ENCODE measurements around the gene TOMM34. TPM values are rescaled to one million over a fixed set of nuclear protein-coding genes. Genes with fewer than 3 reads are reported as not detected.

TOMM34 gene
- total RNA-seq, 2 donors from 2014 or later: 9.1 to 9.2 TPM

DNA sequence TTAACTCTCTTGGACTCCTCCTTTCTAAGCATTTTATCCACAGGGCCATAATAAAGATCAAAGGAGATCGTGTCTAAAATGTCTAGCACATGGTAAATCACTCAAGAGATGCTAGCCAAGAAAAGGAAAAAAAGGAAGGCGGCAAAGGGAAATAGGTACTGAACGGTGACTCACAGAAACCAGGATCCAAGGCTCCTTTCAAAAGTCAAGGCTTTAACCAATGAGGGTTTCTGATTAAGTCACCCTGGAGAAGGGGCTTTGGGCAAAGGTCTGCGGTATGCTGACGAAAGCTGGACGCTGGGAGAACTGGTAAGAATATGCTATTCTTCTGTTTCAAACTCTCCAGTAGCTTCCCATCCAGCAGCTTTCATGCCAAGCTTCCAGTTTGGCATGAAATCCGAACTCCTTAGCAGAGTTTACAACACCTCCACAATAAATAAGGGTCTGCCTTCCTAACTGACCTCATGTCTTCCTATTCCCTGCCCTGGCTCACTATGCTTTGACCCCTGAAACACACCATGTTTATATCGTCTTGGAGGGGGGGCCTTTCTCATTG lies 1.0 kb downstream of the TOMM34 start:
- H3K9me3 ChIP-seq (ENCODE audit: control insufficient read depth, low read length, poor library complexity, severe bottlenecking): no peaks in the 10 kb centered on the region
- Mint-ChIP-seq H3K4me3 (peak overlapping the region; percentile 100), H3K27ac (peak overlapping the region; percentile 95), H3K36me3 (ENCODE audit: low read depth) (peaks cover 3% of the 10 kb centered on the region), H3K27me3 (no peaks in the 10 kb centered on the region), H3K4me1 (peaks cover 40% of the 10 kb centered on the region)
- ATAC-seq (no peak), DNase-seq (no peak)

DNA sequence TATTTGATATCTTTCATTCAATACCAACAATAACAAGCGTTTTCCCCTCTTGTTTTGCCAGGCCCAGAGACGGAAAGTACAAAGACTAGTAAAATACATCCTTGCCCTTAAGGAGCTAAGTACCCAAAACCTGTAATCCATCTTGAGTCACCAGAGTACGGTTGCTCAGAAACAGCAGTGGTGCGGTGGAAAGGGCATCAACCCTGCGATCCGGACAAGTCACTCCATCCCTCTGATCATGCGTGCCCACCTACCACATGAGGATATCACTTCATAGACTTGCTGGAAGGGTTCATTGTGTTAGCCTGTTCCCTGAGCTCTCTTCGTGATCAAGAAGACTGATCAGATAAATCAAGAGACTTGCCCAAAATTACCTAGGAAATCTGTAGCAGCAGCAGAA lies 1.9 kb downstream of the TOMM34 start:
- Mint-ChIP-seq H3K36me3 (ENCODE audit: low read depth) (peaks cover 12% of the 10 kb centered on the region), H3K27ac (peak overlapping the region; percentile 4), H3K4me3 (peak overlapping the region; percentile 100), H3K27me3 (no peaks in the 10 kb centered on the region), H3K4me1 (peaks cover 45% of the 10 kb centered on the region)
- ATAC-seq (no peak), DNase-seq (no peak)
- H3K9me3 ChIP-seq (ENCODE audit: control insufficient read depth, low read length, poor library complexity, severe bottlenecking): no peaks in the 10 kb centered on the region

DNA sequence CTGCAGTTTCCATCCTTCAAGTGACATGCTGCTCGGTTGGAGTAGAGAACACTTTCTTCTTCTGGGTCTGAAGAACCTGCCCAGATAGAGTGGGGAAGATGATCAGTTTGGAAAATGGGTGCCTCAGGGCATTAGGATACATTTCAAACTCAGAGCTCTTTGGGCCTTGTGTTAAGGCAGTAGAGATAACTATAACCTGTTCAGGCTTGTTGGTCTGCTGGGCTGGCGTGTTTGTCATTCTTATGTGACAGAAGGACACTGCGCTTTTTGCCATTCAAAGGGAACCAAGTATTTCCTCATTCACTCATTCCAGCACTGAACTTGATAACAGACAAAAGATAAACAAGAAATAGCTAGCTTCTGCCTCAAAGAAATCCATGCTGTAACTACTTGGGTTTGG lies 3.8 kb downstream of the TOMM34 start:
- Mint-ChIP-seq H3K4me1 (peaks cover 52% of the 10 kb centered on the region), H3K4me3 (no peak overlapping the region), H3K36me3 (ENCODE audit: low read depth) (peaks cover 16% of the 10 kb centered on the region), H3K27ac (peak overlapping the region; percentile 4), H3K27me3 (no peaks in the 10 kb centered on the region)
- DNase-seq (no peak), ATAC-seq (no peak)
- H3K9me3 ChIP-seq (ENCODE audit: control insufficient read depth, low read length, poor library complexity, severe bottlenecking): no peaks in the 10 kb centered on the region

DNA sequence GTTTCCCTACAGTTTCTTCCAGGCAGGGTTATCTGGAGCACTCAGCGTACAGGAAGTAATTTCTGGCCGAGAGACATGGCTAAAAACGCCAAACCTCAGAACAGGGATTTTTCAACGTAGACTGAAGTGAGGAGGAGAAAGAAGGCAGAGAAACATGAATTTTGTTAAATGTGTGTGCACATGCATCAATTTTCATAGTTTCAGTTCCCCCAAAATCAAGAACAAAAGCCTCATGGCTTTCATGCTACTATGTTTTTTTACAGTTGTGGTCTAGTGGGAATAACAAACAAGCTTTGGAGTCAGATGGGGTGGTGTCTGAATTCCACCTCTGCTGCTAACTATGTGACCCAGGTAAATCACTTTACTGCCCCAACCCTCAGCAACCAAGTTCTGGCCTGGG lies 4.9 kb downstream of the TOMM34 start:
- no peak for ATAC-seq
- Mint-ChIP-seq H3K36me3 (ENCODE audit: low read depth) (peaks cover 17% of the 10 kb centered on the region), H3K4me1 (peaks cover 48% of the 10 kb centered on the region), H3K27me3 (no peaks in the 10 kb centered on the region), H3K4me3 (no peak overlapping the region), H3K27ac (no peak overlapping the region)
- no peak for DNase-seq
- H3K9me3 ChIP-seq (ENCODE audit: control insufficient read depth, low read length, poor library complexity, severe bottlenecking): no peaks in the 10 kb centered on the region

DNA sequence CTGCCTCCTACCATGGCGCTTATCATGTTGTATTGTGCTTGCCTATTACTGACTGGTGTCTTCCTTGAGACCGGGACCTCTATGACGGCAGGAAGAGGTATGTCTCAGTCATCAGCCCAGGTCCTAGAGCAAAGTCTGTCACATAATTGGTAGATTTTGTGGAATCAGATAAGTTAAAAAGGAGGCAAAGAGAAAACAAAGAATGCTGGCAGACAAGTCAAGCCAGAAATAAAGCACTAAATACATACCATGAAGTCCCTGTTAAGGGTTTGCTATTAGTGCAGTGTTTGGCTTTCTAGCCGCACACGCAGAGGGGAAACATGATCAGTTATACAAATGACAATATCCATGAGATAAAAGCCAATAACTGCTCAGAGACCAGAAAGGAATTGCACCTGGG lies 6.0 kb downstream of the TOMM34 start:
- H3K36me3 Mint-ChIP-seq (ENCODE audit: low read depth): peaks cover 20% of the 10 kb centered on the region
- ATAC-seq (no peak), DNase-seq (no peak)
- no peaks in the 10 kb centered on the region for H3K27me3 Mint-ChIP-seq
- H3K4me3 Mint-ChIP-seq: no peak overlapping the region
- peaks cover 45% of the 10 kb centered on the region for H3K4me1 Mint-ChIP-seq
- no peaks in the 10 kb centered on the region for H3K9me3 ChIP-seq (ENCODE audit: control insufficient read depth, low read length, poor library complexity, severe bottlenecking)
- H3K27ac Mint-ChIP-seq: peak overlapping the region; percentile 89

DNA sequence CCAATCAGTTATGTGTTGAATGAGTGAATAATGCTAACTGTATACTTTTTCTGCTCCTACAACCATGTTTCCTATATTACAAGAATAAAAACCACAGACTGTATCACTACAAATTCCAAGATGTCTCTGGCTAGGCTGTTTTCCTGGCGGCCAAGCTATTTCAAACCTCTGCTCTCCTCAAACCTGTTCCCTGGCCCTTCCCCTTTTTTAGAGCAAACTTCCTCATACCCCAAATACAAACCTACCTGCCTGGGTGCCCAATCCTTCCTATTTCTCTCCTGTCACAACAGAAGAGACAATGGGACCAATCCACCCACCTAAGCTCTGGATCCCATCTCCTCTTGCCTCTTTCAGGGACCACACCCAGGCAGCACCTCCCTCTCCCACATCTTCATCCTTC lies 7.5 kb downstream of the TOMM34 start:
- ATAC-seq: no peak
- Mint-ChIP-seq H3K27ac (peak overlapping the region; percentile 89), H3K4me1 (peaks cover 32% of the 10 kb centered on the region), H3K27me3 (no peaks in the 10 kb centered on the region), H3K36me3 (ENCODE audit: low read depth) (peaks cover 20% of the 10 kb centered on the region), H3K4me3 (no peak overlapping the region)
- no peak for DNase-seq
- H3K9me3 ChIP-seq (ENCODE audit: control insufficient read depth, low read length, poor library complexity, severe bottlenecking): no peaks in the 10 kb centered on the region

DNA sequence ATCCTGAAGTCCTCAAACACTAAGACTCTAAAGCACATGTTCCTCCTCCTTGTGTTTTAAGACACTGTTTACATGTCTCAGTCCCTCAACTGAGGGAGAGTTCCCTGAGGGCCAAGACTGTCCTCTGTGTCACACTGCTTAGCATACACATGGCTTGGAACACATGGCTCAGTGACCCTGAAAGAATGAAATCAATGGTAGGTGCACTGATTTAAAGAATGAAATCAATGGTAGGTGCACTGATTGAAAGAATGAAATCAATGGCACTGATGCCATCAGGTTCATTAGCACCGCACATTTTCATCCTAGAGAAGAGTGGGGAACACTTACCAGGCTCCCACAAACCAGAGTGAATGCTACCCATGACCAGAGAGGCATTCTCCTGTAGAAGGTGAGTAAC lies 9.8 kb downstream of the TOMM34 start:
- ATAC-seq: no peak
- H3K27me3 Mint-ChIP-seq: no peaks in the 10 kb centered on the region
- DNase-seq: no peak
- H3K27ac Mint-ChIP-seq: peak overlapping the region; percentile 47
- peaks cover 28% of the 10 kb centered on the region for H3K4me1 Mint-ChIP-seq
- H3K4me3 Mint-ChIP-seq: peak overlapping the region; percentile 31
- H3K9me3 ChIP-seq (ENCODE audit: control insufficient read depth, low read length, poor library complexity, severe bottlenecking): no peaks in the 10 kb centered on the region
- H3K36me3 Mint-ChIP-seq (ENCODE audit: low read depth): peaks cover 20% of the 10 kb centered on the region

DNA sequence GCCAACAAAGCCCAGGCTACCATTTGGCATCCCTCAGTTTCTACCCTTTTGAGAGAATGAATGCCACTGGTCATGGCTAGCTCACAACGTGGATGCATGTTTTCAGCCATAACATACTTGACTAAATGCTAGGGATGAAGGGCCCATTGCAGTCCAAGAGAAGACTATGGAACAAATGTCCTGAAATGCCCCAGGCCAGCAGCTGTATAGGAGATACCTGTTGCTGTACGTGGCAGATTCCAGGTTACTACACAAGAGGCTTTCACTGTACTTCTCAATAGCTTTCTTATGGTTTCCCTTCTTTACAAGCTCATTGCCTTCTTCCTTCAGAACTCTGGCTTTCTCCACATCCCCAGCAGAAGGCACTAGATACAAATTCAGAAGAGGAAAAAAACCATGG lies 11.7 kb downstream of the TOMM34 start:
- ATAC-seq (no peak), DNase-seq (no peak)
- peaks cover 19% of the 10 kb centered on the region for H3K4me1 Mint-ChIP-seq
- H3K27ac Mint-ChIP-seq: no peak overlapping the region
- H3K27me3 Mint-ChIP-seq: no peaks in the 10 kb centered on the region
- no peaks in the 10 kb centered on the region for H3K9me3 ChIP-seq (ENCODE audit: control insufficient read depth, low read length, poor library complexity, severe bottlenecking)
- no peak overlapping the region for H3K4me3 Mint-ChIP-seq
- H3K36me3 Mint-ChIP-seq (ENCODE audit: low read depth): peaks cover 17% of the 10 kb centered on the region

DNA sequence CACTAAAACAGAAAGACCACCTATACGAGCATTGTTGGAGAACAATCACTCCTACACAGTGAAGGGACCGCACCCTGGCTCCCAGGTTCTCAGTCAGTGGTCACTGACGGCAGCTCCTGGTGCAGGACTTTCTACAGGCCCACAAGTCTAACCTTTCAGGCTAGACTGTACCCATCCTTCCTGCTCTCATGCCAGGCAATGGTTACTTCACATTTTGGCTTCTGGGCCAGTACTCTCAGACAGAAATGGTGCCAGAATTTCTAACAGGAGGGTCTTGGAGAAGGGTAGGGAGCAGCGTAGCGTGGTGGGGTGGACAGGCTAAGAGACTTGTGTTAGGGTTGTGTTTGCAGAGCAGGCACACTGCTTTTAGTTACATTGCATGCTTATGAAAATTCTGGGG lies 12.1 kb downstream of the TOMM34 start:
- Mint-ChIP-seq H3K36me3 (ENCODE audit: low read depth) (peaks cover 14% of the 10 kb centered on the region), H3K4me3 (no peak overlapping the region), H3K27me3 (no peaks in the 10 kb centered on the region), H3K4me1 (peaks cover 15% of the 10 kb centered on the region), H3K27ac (no peak overlapping the region)
- no peak for DNase-seq
- no peak for ATAC-seq
- no peaks in the 10 kb centered on the region for H3K9me3 ChIP-seq (ENCODE audit: control insufficient read depth, low read length, poor library complexity, severe bottlenecking)

DNA sequence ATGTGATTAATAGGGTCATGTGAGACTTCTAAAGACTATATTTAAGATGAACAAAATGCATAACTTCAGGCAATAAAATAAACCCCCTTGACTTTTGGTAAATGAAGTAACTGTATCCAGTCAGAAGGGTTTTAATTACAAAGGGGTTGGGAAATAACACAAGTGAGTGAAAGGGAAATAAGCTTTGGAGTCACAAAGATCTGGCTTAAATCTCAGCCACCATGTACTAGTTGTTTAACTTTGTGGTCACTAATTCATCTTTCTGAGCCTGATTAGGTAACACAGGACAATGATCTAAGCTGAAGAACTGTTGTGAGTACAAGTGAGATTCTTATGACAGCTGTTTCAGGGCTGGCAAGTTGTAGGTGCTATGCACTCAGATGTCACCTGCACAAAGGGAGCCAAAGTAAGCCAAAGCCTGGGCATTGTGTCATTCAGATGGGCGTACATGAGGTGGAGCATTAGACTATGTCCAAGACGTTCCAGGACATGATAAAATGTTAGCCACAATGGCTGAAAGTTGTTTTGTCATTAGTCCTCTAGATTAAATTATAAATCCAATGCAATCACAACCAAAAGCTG lies 13.8 kb downstream of the TOMM34 start:
- H3K4me3 Mint-ChIP-seq: no peak overlapping the region
- H3K27ac Mint-ChIP-seq: peak overlapping the region; percentile 70
- H3K27me3 Mint-ChIP-seq: no peaks in the 10 kb centered on the region
- H3K4me1 Mint-ChIP-seq: peaks cover 12% of the 10 kb centered on the region
- DNase-seq (no peak), ATAC-seq (no peak)
- no peaks in the 10 kb centered on the region for H3K9me3 ChIP-seq (ENCODE audit: control insufficient read depth, low read length, poor library complexity, severe bottlenecking)
- H3K36me3 Mint-ChIP-seq (ENCODE audit: low read depth): peaks cover 16% of the 10 kb centered on the region

DNA sequence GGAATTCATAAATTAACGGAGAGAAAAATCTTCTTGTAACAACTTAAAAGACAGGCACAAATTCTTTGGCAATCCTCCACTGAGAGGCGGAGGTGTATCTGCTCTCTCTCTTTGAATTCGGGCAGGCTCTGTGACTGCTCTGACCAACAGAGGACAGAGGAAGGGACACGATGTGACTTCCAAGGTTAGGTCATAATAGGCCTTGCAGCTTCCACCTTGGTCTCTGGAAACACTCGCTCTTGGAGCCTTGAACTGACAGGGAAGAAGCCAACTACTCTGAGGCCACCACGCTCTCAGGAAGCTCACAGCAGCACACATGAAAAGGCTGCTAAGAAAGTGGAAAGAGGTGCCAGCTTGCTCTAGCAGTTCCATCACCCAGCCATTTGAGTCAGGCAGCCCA lies 14.9 kb downstream of the TOMM34 start:
- Mint-ChIP-seq H3K27me3 (no peaks in the 10 kb centered on the region), H3K27ac (peak overlapping the region; percentile 67), H3K4me3 (no peak overlapping the region), H3K36me3 (ENCODE audit: low read depth) (peaks cover 19% of the 10 kb centered on the region), H3K4me1 (peaks cover 16% of the 10 kb centered on the region)
- DNase-seq (no peak), ATAC-seq (no peak)
- H3K9me3 ChIP-seq (ENCODE audit: control insufficient read depth, low read length, poor library complexity, severe bottlenecking): no peaks in the 10 kb centered on the region

DNA sequence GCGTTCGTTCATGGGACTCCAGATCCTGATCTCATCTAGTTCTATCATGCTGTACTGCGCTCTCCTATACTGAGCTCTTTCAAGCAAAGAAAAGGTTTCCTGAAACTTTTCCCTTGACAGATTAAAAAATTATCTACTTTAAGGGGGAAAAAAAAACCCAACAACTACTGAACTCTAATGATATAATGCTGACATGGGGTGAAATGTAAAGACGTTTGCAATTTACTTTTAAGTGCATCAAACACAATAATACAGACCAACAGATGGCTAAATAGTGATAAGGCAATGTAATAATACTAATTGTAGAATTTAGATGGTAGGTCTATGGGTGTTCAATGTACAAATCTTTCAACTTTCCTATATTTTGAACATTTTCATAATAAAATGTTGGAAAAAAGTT lies 16.4 kb downstream of the TOMM34 start:
- H3K4me1 Mint-ChIP-seq: peaks cover 16% of the 10 kb centered on the region
- peaks cover 18% of the 10 kb centered on the region for H3K36me3 Mint-ChIP-seq (ENCODE audit: low read depth)
- DNase-seq (no peak), ATAC-seq (no peak)
- H3K9me3 ChIP-seq (ENCODE audit: control insufficient read depth, low read length, poor library complexity, severe bottlenecking): no peaks in the 10 kb centered on the region
- no peaks in the 10 kb centered on the region for H3K27me3 Mint-ChIP-seq
- no peak overlapping the region for H3K4me3 Mint-ChIP-seq
- no peak overlapping the region for H3K27ac Mint-ChIP-seq

DNA sequence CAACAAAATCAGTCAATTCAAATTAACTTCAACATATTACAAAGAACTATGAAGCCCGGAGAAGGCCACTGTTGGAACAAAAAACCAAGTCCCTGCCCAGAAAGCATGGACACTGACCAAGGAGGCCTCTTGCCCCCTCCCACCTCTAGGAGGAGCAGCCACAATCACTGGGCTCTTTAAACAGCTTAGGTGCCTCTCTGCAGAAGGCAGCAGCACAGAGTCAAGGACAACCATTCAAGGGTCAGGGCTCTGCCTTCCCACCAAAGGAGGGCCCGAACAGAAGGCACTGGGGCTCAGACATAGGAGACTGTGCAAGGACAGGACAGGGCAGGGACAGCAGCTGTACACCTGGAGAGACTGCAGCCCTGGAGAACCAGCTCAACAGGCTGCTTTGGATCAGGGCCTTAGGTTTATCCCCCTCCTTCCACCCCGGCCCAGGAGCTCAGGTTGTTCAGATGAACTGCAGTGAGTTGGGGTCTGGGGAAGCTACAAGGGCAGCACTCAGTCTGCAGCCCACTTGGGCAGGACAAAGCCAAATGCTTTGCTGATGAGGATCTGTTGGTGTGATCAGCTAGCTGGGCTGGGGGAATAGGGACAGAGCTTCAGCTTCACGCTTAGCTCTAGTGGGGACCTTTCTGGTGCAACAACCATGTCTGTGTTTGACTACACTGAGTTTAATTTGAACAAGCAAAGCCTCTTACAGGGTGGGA lies 17.8 kb downstream of the TOMM34 start:
- Mint-ChIP-seq H3K27me3 (no peaks in the 10 kb centered on the region), H3K4me1 (peaks cover 16% of the 10 kb centered on the region), H3K36me3 (ENCODE audit: low read depth) (peaks cover 18% of the 10 kb centered on the region), H3K27ac (peak overlapping the region; percentile 60), H3K4me3 (no peak overlapping the region)
- ATAC-seq (no peak), DNase-seq (no peak)
- H3K9me3 ChIP-seq (ENCODE audit: control insufficient read depth, low read length, poor library complexity, severe bottlenecking): no peaks in the 10 kb centered on the region

Data from T-helper 17 cell (primary cell).